Measurements from ENCODE around the gene GSG1.
"Not testable (repeated sequence)": the region's sequence is repeated elsewhere in the genome, so short reads cannot be mapped to it uniquely, and the experiment has no call there.

GSG1 gene

GRCh38 chr12:13046964-13047363 lies 56.5 kb downstream of the GSG1 start:
- no peak for DNase-seq

GRCh38 chr12:13045816-13046215 lies 57.7 kb downstream of the GSG1 start:
- no peak for DNase-seq

- no peak for DNase-seq
These were observed 58.6 kb downstream of the GSG1 start for GRCh38 chr12:13044906-13045299.

- DNase-seq = peak; percentile 53
These were observed 59.2 kb downstream of the GSG1 start, which contains the start of gene FAM234B for GRCh38 chr12:13044002-13044905. Gene FAM234B (plus strand): TSS chr12:13044381. CDS start chr12:13044404, 23 bp downstream.

GRCh38 chr12:13042666-13043230 lies 60.7 kb downstream of the GSG1 start:
- DNase-seq = no peak

- no peak for DNase-seq
These were observed 62.2 kb downstream of the GSG1 start for GRCh38 chr12:13041224-13041623.

- DNase-seq = no peak
These were observed 64.0 kb downstream of the GSG1 start for GRCh38 chr12:13039328-13039956.

- DNase-seq = no peak
These were observed 64.8 kb downstream of the GSG1 start for GRCh38 chr12:13038491-13039161.

- DNase-seq = no peak
These were observed 66.6 kb downstream of the GSG1 start for GRCh38 chr12:13036881-13037280.

GRCh38 chr12:13035335-13035734 lies 68.1 kb downstream of the GSG1 start:
- not testable (repeated sequence) for DNase-seq

Data from NCI-H146 (cell line).